H1 (cell line): ENCODE results near the gene C19orf73. TPM values are rescaled to one million over a fixed set of nuclear protein-coding genes. Genes with fewer than 3 reads are reported as not detected.

Experiments
- CTCF ChIA-PET: fragments of 300-600 bp; sonication (Branson Sonifier 250); formaldehyde crosslinking; loops from one replicate; lab custom pipeline; 2021; ENCODE audit not compliant: partially characterized antibody; lab: Charles Lee
- POLR2A ChIA-PET: fragments of 300-600 bp; sonication (Branson Sonifier 250); formaldehyde crosslinking; loops from one replicate; lab custom pipeline; 2021; ENCODE audit warnings: inconsistent platforms; ENCODE audit not compliant: partially characterized antibody; lab: Charles Lee
- DNase-seq, 2 experiments: peaks; one replicate each; pipeline versions ENCODE4 v3.0.0 to v3.0.0-alpha.2; 2010 to 2022; ENCODE audit warnings: low spot score in 2 of 2, low read depth in 1 of 2, mixed read lengths in 1 of 2
- FAIRE-seq: peaks from 2 replicates; lab custom pipeline; 2011; peaks lifted over from hg19 to GRCh38; lab: Jason Lieb, UNC
- H2AFZ ChIP-seq: 2 replicates; pipeline ENCODE4 v1.8.1; 2012; ENCODE audit warnings: low read length, inconsistent platforms
- H2AK5ac ChIP-seq: 2 replicates; pipeline ENCODE4 v1.6.1; 2013; ENCODE audit warnings: low read depth, low read length
- H2BK120ac ChIP-seq: replicated peaks from 2 replicates; pipeline ENCODE3; 2013; ENCODE audit warnings: low read depth, low read length, inconsistent platforms
- H2BK12ac ChIP-seq: 2 replicates; pipeline ENCODE4 v1.6.1; 2013; ENCODE audit warnings: low read depth, low read length
- H2BK15ac ChIP-seq: 2 replicates; pipeline ENCODE4 v1.6.1; 2013; ENCODE audit warnings: low read length
- H2BK20ac ChIP-seq: 2 replicates; pipeline ENCODE4 v1.6.1; 2013; ENCODE audit warnings: low read length
- H2BK5ac ChIP-seq: 2 replicates; pipeline ENCODE4 v1.6.1; 2013; ENCODE audit warnings: low read depth, low read length
- H3K14ac ChIP-seq: 2 replicates; pipeline ENCODE4 v1.6.1; 2013; ENCODE audit warnings: inconsistent platforms; ENCODE audit not compliant: insufficient read length
- H3K18ac ChIP-seq: 2 replicates; pipeline ENCODE4 v1.6.1; 2013; ENCODE audit warnings: low read length; ENCODE audit errors: extremely low read depth
- H3K23ac ChIP-seq: 2 replicates; pipeline ENCODE4 v1.6.1; 2013; ENCODE audit warnings: inconsistent platforms; ENCODE audit not compliant: insufficient read length
- H3K23me2 ChIP-seq: 2 replicates; pipeline ENCODE4 v1.6.1; 2013; ENCODE audit warnings: low read depth, low read length
- H3K27ac ChIP-seq: 2 replicates; pipeline ENCODE4 v1.6.1; 2011; ENCODE audit warnings: low read depth, low read length, inconsistent platforms
- H3K27me3 ChIP-seq, 4 experiments: replicated peaks in 1 of 4; 1 replicate in 1 of 4; 2 replicates in 3 of 4; pipeline versions ENCODE4 v1.6.1 to v1.8.1; 2011 to 2013; ENCODE audit warnings: low read length in 3 of 4, mild to moderate bottlenecking in 3 of 4, inconsistent platforms in 2 of 4, mixed read lengths in 2 of 4, moderate library complexity in 1 of 4; ENCODE audit not compliant: control insufficient read depth in 3 of 4, insufficient read depth in 3 of 4; ENCODE audit errors: extremely low read depth in 1 of 4
- H3K36me3 ChIP-seq, 4 experiments: 2 replicates each; pipeline versions ENCODE4 v1.6.1 to v1.8.1; 2011 to 2013; ENCODE audit warnings: mild to moderate bottlenecking in 4 of 4, low read length in 3 of 4, moderate library complexity in 2 of 4, control low read depth in 1 of 4, inconsistent platforms in 1 of 4; ENCODE audit not compliant: insufficient read depth in 4 of 4, control insufficient read depth in 2 of 4
- H3K4ac ChIP-seq: replicated peaks from 2 replicates; pipeline ENCODE3; 2013; ENCODE audit warnings: low read length, low read depth, mixed read lengths, inconsistent platforms; ENCODE audit not compliant: insufficient read length
- H3K4me1 ChIP-seq, 4 experiments: replicated peaks in 1 of 4; 1 replicate in 1 of 4; 2 replicates in 3 of 4; pipeline versions ENCODE4 v1.6.1 to v1.8.1; 2011 to 2013; ENCODE audit warnings: low read length in 3 of 4, inconsistent platforms in 2 of 4, mixed read lengths in 1 of 4; ENCODE audit not compliant: insufficient read depth in 4 of 4, control insufficient read depth in 3 of 4
- H3K4me2 ChIP-seq, 2 experiments: 2 replicates each; pipeline versions ENCODE4 v1.6.1 to v1.8.1; 2011 to 2013; ENCODE audit warnings: low read depth in 2 of 2, low read length in 2 of 2, control low read depth in 1 of 2, inconsistent platforms in 1 of 2, mild to moderate bottlenecking in 1 of 2; ENCODE audit not compliant: insufficient read depth in 1 of 2
- H3K4me3 ChIP-seq, 4 experiments: fragments of 200-600, 300-600 bp in 1 of 4; sonication (generic), shearing (Covaris generic), sonication (Bioruptor Twin) in 1 of 4; 2 replicates each; pipeline versions ENCODE4 v1.5.1 to v1.8.1; 2011 to 2016; ENCODE audit warnings: low read length in 4 of 4, low read depth in 3 of 4, control low read depth in 2 of 4, inconsistent platforms in 2 of 4, mild to moderate bottlenecking in 2 of 4, mixed read lengths in 1 of 4, moderate library complexity in 1 of 4; ENCODE audit not compliant: insufficient read depth in 2 of 4; ENCODE audit errors: extremely low read depth in 1 of 4
- H3K56ac ChIP-seq: replicated peaks from 2 replicates; pipeline ENCODE3; 2013; ENCODE audit warnings: low read depth, mild to moderate bottlenecking, mixed read lengths, low read length, inconsistent platforms; ENCODE audit not compliant: insufficient read length
- H3K79me1 ChIP-seq: 2 replicates; pipeline ENCODE4 v1.6.1; 2013; ENCODE audit warnings: low read depth, low read length, control low read depth
- H3K79me2 ChIP-seq, 2 experiments: 2 replicates each; pipeline versions ENCODE4 v1.6.1 to v1.8.1; 2012 to 2013; ENCODE audit warnings: low read length in 2 of 2, mild to moderate bottlenecking in 2 of 2, inconsistent platforms in 1 of 2; ENCODE audit not compliant: insufficient read depth in 2 of 2, control insufficient read depth in 1 of 2
- H3K9ac ChIP-seq, 4 experiments: replicated peaks in 1 of 4; 1 replicate in 1 of 4; 2 replicates in 3 of 4; pipeline versions ENCODE4 v1.6.1 to v1.8.1; 2011 to 2013; ENCODE audit warnings: low read depth in 3 of 4, low read length in 3 of 4, control low read depth in 2 of 4, mild to moderate bottlenecking in 2 of 4, moderate library complexity in 2 of 4, inconsistent platforms in 1 of 4; ENCODE audit errors: extremely low read depth in 1 of 4
- H3K9me3 ChIP-seq, 2 experiments: 2 replicates each; pipeline versions ENCODE4 v1.6.1 to v1.8.1; 2012 to 2013; ENCODE audit warnings: mild to moderate bottlenecking in 2 of 2, moderate library complexity in 2 of 2, control low read depth in 1 of 2, inconsistent platforms in 1 of 2, low read depth in 1 of 2, low read length in 1 of 2, mixed read lengths in 1 of 2; ENCODE audit not compliant: insufficient read depth in 2 of 2
- H4K20me1 ChIP-seq, 2 experiments: replicated peaks in 1 of 2; 2 replicates each; pipeline versions ENCODE3 to v1.8.1; 2011 to 2013; ENCODE audit warnings: inconsistent platforms in 2 of 2, low read length in 2 of 2, mild to moderate bottlenecking in 1 of 2; ENCODE audit not compliant: insufficient read depth in 2 of 2, control insufficient read depth in 1 of 2
- H4K5ac ChIP-seq: 2 replicates; pipeline ENCODE4 v1.6.1; 2013; ENCODE audit warnings: low read length, low read depth, mixed read lengths, inconsistent platforms; ENCODE audit not compliant: insufficient read length
- H4K8ac ChIP-seq: 2 replicates; pipeline ENCODE4 v1.8.0; 2013; ENCODE audit warnings: mild to moderate bottlenecking, moderate library complexity, low read length, inconsistent platforms; ENCODE audit not compliant: insufficient read depth; ENCODE audit errors: extremely low read depth
- H4K91ac ChIP-seq: replicated peaks from 2 replicates; pipeline ENCODE3; 2013; ENCODE audit warnings: low read length, mixed read lengths, inconsistent platforms; ENCODE audit not compliant: insufficient read length
- ASH2L ChIP-seq: fragments of 200-600, 300-600 bp; sonication (generic); IDR thresholded peaks from one replicate; pipeline ENCODE4 v1.7.1; 2017; ENCODE audit warnings: low read length
- ATF3 ChIP-seq: IDR thresholded peaks from 2 replicates; pipeline ENCODE4 v1.6.1; 2011; ENCODE audit warnings: low read depth, mild to moderate bottlenecking, low read length; ENCODE audit not compliant: insufficient read depth
- CEBPB ChIP-seq: IDR thresholded peaks from 2 replicates; pipeline ENCODE4 v1.6.1; 2012; ENCODE audit warnings: low read depth, low read length
- EZH2 ChIP-seq: fragments of 200-600 bp; sonication (generic); IDR thresholded peaks from 2 replicates; pipeline ENCODE4 v1.7.1; 2012; ENCODE audit warnings: low read depth, mild to moderate bottlenecking, moderate library complexity, low read length, inconsistent platforms; ENCODE audit not compliant: severe bottlenecking
- JUN ChIP-seq: IDR thresholded peaks from 2 replicates; pipeline ENCODE4 v1.6.1; 2011; ENCODE audit warnings: low read depth, mild to moderate bottlenecking, improper control_type of control experiment, low read length
- KDM4A ChIP-seq: IDR thresholded peaks from one replicate; pipeline ENCODE4 v1.7.1; 2012; ENCODE audit warnings: low read depth, mild to moderate bottlenecking, moderate library complexity, low read length, inconsistent platforms; ENCODE audit not compliant: severe bottlenecking
- POLR2A ChIP-seq, 2 experiments: IDR thresholded peaks; 1 replicate in 1 of 2; 2 replicates in 1 of 2; pipeline ENCODE4 v1.6.1; 2011; ENCODE audit warnings: low read depth in 2 of 2, low read length in 2 of 2, mild to moderate bottlenecking in 2 of 2; ENCODE audit errors: control extremely low read depth in 1 of 2
- RFX5 ChIP-seq: IDR thresholded peaks from 2 replicates; pipeline ENCODE4 v1.6.1; 2011; ENCODE audit warnings: low read depth, low read length, improper control_type of control experiment, borderline replicate concordance
- RXRA ChIP-seq: IDR thresholded peaks from 2 replicates; pipeline ENCODE4 v1.6.1; 2011; ENCODE audit warnings: low read depth, mild to moderate bottlenecking, low read length, moderate library complexity; ENCODE audit not compliant: insufficient read depth
- SIRT6 ChIP-seq: IDR thresholded peaks from one replicate; pipeline ENCODE4 v1.7.1; 2012; ENCODE audit warnings: low read length, inconsistent platforms
- SIX5 ChIP-seq: IDR thresholded peaks from 2 replicates; pipeline ENCODE4 v1.6.1; 2011; ENCODE audit warnings: mild to moderate bottlenecking, low read depth, low read length
- WGBS, 2 experiments: shearing (Covaris generic) in 1 of 2; methylation state at CpG; one replicate each; pipeline versions ENCODE4 v1.1.6 to v1.1.7; 2013 to 2015; ENCODE audit warnings: low lambda C conversion rate in 2 of 2, mixed read lengths in 2 of 2, inconsistent platforms in 1 of 2, low coverage in 1 of 2, missing lambda C conversion rate in 1 of 2; ENCODE audit not compliant: insufficient replicate concordance in 2 of 2, insufficient coverage in 1 of 2, insufficient read length in 1 of 2; ENCODE audit errors: extremely low coverage in 1 of 2, missing lambda C conversion rate in 1 of 2; 5-methylcytosine and 5-hydroxymethylcytosine counted together
- polyA plus RNA-seq, 7 experiments: library from polyadenylated mRNA; depleted of rRNA in 3 of 7; stranded (reverse) in 5 of 7; unstranded in 2 of 7; fragments of >200 nt in 5 of 7; fragments of 200-250 nt in 2 of 7; gene quantifications; 1 replicate in 5 of 7; 2 replicates in 1 of 7; 4 replicates in 1 of 7; pipeline versions ENCODE4 v1.2.1 to v1.2.3, GENCODE V29; 2011 to 2013; ENCODE audit warnings: missing spikeins in 2 of 7, mixed read lengths in 2 of 7
- total RNA-seq: library from RNA; stranded (reverse); fragmentation: NEBNext Ultra II Directional; extraction: Animal tissue kit (Norgen Biotek cat#: 25700); gene quantifications from 2 replicates; pipeline ENCODE4 v1.2.1, GENCODE V29; 2021

The C19orf73 gene
- total and polyA plus RNA-seq, 2 of the 8 experiments (the other 6 are each of a cell fraction or from before 2014, with no cell fraction given), result 2.5 to 4.6 TPM

GRCh38 chr19:49113762-49114629 lies 4.9 kb downstream of the C19orf73 start, which contains the start of gene LIN7B:
TSS of gene LIN7B (plus strand) at chr19:49114370. CDS start at chr19:49114405, 35 bp downstream.
- peak within 1 kb of the TSS; percentile 9; the same call in 1 of the 2 replicates for H2BK5ac ChIP-seq
- no peak within 1 kb of the TSS for H3K23ac ChIP-seq
- no peaks in the 10 kb centered on the region for H3K79me2 ChIP-seq
- H3K4me1 ChIP-seq, result peaks cover 0 to 4% (median 0%) of the 10 kb centered on the region in 4 experiments; a peak in 2 of 7 replicates
- H2BK20ac ChIP-seq, result no peak within 1 kb of the TSS
- peak within 1 kb of the TSS; percentile 87 for H4K8ac ChIP-seq
- POLR2A ChIA-PET, result interaction anchor here (0.8 to 7.8 kb wide), 14 partner anchors 9 to 225 kb away, joined by 3 to 67 read pairs (median 4); a partner anchor contains a TSS
- no peak within 1 kb of the TSS for H4K91ac ChIP-seq
- H2BK12ac ChIP-seq, result peak within 1 kb of the TSS; percentile 21; the same call in 1 of the 2 replicates
- no peaks in the 10 kb centered on the region for H3K9me3 ChIP-seq
- no peak within 1 kb of the TSS for H3K56ac ChIP-seq
- peak within 1 kb of the TSS; percentile 57 to 78 (median 62) for H3K4me3 ChIP-seq
- peaks cover 2% of the 10 kb centered on the region; the same call in 1 of the 2 replicates for H3K79me1 ChIP-seq
- H3K4ac ChIP-seq, result no peak within 1 kb of the TSS
- peak within 1 kb of the TSS; percentile 45; the same call in 1 of the 2 replicates for H2AFZ ChIP-seq
- H3K23me2 ChIP-seq, result peaks cover 17% of the 10 kb centered on the region
- DNase-seq (peak in 1 of 2 experiments; percentile 88), FAIRE-seq (peak; percentile 50)
- H3K27me3 ChIP-seq, result no peaks in the 10 kb centered on the region; a peak in 1 of 7 replicates
- peaks cover 0 to 8% (median 5%) of the 10 kb centered on the region in 4 experiments; a peak in 5 of 8 replicates for H3K36me3 ChIP-seq
- peak within 1 kb of the TSS; percentile 81 to 99 for H3K4me2 ChIP-seq
- H3K14ac ChIP-seq, result no peak within 1 kb of the TSS
- no peak within 1 kb of the TSS for H2BK120ac ChIP-seq
- H3K27ac ChIP-seq, result no peak within 1 kb of the TSS
- peak within 1 kb of the TSS in 2 of 4 experiments; percentile 51 to 75; a peak in 2 of 7 replicates for H3K9ac ChIP-seq
- H4K5ac ChIP-seq, result no peak within 1 kb of the TSS
- H4K20me1 ChIP-seq, result peaks cover 4 to 8% of the 10 kb centered on the region in 2 experiments
- 9% methylated on average over 20 of the region's 66 CpGs; no CpG with 5 or more reads in 1 of the 2 experiments for WGBS, 2 experiments
- CTCF ChIA-PET, result interaction anchor here (0.7 to 3.2 kb wide), 18 partner anchors 8 to 271 kb away, joined by 3 to 17 read pairs (median 4); partner anchors contain the start of gene RUVBL2
- no peak within 1 kb of the TSS for H2AK5ac ChIP-seq
- no peak within 1 kb of the TSS for H2BK15ac ChIP-seq
- peak within 1 kb of the TSS; percentile 60 for H3K18ac ChIP-seq
- TF ChIP-seq SIRT6 (no peak), ATF3 (peak; percentile 65; the same call in 1 of the 2 replicates), SIX5 (no peak), JUN (no peak), KDM4A (peak; percentile 53), RXRA (no peak), EZH2 (no peak), CEBPB (peak; percentile 30; the same call in 1 of the 2 replicates), ASH2L (no peak), POLR2A (IDR thresholded peaks at IDR 0.05; ENCODE audit: control extremely low read depth in 1 of 2, low read depth in 2 of 2, low read length in 2 of 2) (no peak), RFX5 (no peak)
